22Rv1 (cell line): ENCODE data around the gene SCYL2.

Source experiments
- H3K27ac ChIP-seq: fragments of 450-650 bp; 2 replicates; pipeline ENCODE4 v1.5.1; 2017
- CTCF ChIP-seq: fragments of 450-650 bp; IDR thresholded peaks from 2 replicates; pipeline ENCODE4 v1.5.1; 2017; ENCODE audit warnings: mild to moderate bottlenecking
- ZFX ChIP-seq: fragments of 450-650 bp; IDR thresholded peaks from 2 replicates; pipeline ENCODE4 v1.6.1; 2017; ENCODE audit warnings: antibody characterized with exemption, borderline replicate concordance

The SCYL2 gene

GRCh38 chr12:100356644-100357223 lies 89.8 kb downstream of the SCYL2 start, which contains the start of gene SLC17A8:
Gene SLC17A8, plus strand, starts transcription at chr12:100357074. Its CDS starts 318 bp downstream, at chr12:100357392.
- TF ChIP-seq ZFX (no peak), CTCF (no peak)
- H3K27ac ChIP-seq, result no peak within 1 kb of the TSS

GRCh38 chr12:100359248-100359647 lies 92.3 kb downstream of the SCYL2 start:
- no peak overlapping the region for H3K27ac ChIP-seq
- TF ChIP-seq ZFX (no peak), CTCF (no peak)

GRCh38 chr12:100359822-100360221 lies 92.8 kb downstream of the SCYL2 start:
- no peak for TF ChIP-seq CTCF
- H3K27ac ChIP-seq, result no peak overlapping the region

GRCh38 chr12:100360450-100360849 lies 93.5 kb downstream of the SCYL2 start:
- H3K27ac ChIP-seq, result no peak overlapping the region
- TF ChIP-seq CTCF, result no peak
- no peak for TF ChIP-seq ZFX

GRCh38 chr12:100364324-100364723 lies 97.3 kb downstream of the SCYL2 start:
- no peak overlapping the region for H3K27ac ChIP-seq
- no peak for TF ChIP-seq ZFX
- TF ChIP-seq CTCF, result no peak

- TF ChIP-seq CTCF (no peak), ZFX (no peak)
- no peak overlapping the region for H3K27ac ChIP-seq
Observed at GRCh38 chr12:100365411-100365810, 98.4 kb downstream of the SCYL2 start.

GRCh38 chr12:100368066-100368465 lies 101.1 kb downstream of the SCYL2 start:
- TF ChIP-seq ZFX, result no peak
- no peak for TF ChIP-seq CTCF
- no peak overlapping the region for H3K27ac ChIP-seq
